GM18508 (cell line): ENCODE data around the gene APP.

ENCODE experiments used
- ATAC-seq: cut with Tn5 transposase; IDR thresholded peaks from one replicate; pipeline ENCODE4 v1.9.1; 2021; ENCODE audit warnings: moderate number of reproducible peaks; ENCODE audit not compliant: insufficient read depth, unreplicated experiment

The APP gene

DNA sequence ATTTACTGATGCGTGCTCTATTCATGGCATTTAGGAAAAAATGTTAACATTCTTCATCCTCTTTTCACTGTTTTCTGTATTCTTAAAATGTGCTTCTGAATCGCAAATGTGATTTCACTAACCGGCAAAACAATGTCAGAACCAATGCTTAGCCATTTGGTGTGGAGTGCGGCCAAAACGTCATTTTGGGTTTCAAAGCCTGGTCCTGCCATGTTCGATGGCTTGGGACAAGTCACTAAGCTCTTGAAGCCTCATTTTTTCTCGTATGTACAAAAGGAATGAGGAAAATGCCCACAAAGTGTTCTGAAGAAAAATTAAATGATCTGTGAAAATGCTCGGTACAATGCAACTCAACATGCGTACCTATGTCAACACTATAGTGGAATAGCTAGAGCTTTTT is 175.3 kb downstream of the APP start:
- no peak for ATAC-seq

- no peak for ATAC-seq
Observed at GRCh38 chr21:25994758-25995163, 175.8 kb downstream of the APP start.

- no peak for ATAC-seq
Observed at GRCh38 chr21:25988738-25989137, 181.8 kb downstream of the APP start.

GRCh38 chr21:25987531-25987930 is 183.0 kb downstream of the APP start:
- ATAC-seq = no peak

DNA sequence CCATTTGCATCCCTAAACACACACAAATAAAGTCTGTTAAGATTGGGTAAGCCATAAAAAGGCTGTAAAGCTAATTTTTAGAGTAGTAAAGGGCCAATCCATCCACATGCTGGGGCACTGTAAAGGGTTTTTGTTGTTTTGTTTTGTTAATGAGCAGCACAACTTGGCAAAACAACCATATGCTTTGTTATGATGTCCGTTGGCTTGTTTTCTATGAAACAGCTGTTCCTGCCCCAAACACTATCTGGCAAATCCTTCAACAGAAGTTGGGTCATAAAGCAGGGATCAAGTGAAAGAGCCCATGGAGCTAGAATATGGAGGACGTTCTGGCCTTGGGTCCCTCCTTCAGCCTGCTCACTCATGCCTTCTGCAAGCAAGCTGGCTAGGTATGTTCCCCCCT is 183.6 kb downstream of the APP start:
- no peak for ATAC-seq

DNA sequence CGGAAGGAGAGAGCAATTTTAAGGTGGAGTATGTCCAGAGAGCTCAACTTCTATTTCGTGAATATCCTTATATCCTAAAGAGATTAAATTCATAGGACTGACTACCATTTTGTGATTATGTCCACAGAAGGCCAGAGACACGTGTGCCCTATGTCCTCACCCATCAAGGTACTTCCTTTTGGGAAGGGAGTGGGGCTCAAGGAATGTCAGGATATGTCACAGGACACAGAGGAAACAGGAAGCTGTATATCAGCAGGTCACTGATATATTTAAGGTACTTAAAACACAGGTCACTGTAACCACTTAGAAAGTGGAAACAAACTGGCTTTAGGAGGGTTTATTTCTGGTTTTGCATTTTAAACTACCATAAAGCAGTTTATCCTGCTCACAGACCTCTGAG is 184.6 kb downstream of the APP start:
- no peak for ATAC-seq

GRCh38 chr21:25984538-25984937 is 186.0 kb downstream of the APP start:
- no peak for ATAC-seq

DNA sequence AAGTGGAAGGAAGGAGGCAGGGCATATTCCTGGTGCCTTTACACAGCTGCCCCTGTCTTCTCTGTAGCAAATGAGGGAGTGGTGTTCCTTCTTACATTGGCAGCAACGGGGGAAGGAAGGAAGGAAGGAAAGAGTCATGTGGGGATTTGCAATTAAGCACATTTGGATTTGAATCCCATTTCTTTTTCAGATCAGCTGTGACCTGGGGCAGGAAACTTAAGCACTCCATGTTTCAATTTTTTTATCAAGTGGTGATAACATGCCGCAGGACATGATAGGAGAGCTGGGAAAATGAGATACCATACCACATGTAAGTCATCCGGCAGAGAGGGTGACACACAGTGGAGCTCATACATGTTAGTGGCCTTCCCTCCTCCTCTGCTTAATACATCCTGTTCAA is 186.8 kb downstream of the APP start:
- no peak for ATAC-seq

GRCh38 chr21:25980710-25981109 is 189.9 kb downstream of the APP start:
- ATAC-seq = no peak

GRCh38 chr21:25979845-25980616 is 190.5 kb downstream of the APP start:
- ATAC-seq = no peak

- no peak for ATAC-seq
Observed at GRCh38 chr21:25977068-25977611, 193.4 kb downstream of the APP start.

- no peak for ATAC-seq
Observed at GRCh38 chr21:25974964-25975363, 195.6 kb downstream of the APP start.

DNA sequence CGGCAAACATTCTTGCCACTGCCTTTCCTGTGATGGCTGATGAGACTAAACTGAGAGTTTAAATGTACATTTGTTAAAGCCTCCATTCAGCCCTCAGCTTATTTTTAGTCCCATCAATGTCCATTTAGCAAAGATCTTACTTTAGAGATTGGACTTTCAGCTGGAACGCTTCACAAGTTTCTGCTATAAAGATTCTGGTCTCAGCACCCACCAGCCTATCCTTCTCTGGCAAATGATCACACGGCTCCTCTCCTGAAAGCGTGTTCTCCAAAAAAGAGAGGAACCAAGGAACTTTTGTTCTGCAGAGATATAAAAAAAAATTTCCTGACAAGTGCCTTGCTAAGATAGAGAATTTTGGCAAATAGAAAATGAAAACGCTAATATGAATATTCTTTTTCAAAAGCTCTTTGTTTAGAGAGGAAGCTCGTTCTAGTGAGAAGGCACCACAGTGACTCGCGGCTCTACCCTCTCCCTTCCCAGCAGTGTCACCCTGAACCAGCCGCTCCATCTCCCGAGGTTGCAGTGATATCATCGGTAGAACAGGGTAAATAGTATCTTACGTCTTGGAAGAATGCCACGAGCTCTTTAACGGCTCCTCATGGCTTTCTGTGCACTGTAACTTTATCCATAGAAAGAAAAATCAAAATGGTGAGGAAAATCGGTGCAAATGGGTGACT is 200.2 kb downstream of the APP start:
- no peak for ATAC-seq

GRCh38 chr21:25967901-25968438 is 202.6 kb downstream of the APP start:
- ATAC-seq = peak; percentile 23

DNA sequence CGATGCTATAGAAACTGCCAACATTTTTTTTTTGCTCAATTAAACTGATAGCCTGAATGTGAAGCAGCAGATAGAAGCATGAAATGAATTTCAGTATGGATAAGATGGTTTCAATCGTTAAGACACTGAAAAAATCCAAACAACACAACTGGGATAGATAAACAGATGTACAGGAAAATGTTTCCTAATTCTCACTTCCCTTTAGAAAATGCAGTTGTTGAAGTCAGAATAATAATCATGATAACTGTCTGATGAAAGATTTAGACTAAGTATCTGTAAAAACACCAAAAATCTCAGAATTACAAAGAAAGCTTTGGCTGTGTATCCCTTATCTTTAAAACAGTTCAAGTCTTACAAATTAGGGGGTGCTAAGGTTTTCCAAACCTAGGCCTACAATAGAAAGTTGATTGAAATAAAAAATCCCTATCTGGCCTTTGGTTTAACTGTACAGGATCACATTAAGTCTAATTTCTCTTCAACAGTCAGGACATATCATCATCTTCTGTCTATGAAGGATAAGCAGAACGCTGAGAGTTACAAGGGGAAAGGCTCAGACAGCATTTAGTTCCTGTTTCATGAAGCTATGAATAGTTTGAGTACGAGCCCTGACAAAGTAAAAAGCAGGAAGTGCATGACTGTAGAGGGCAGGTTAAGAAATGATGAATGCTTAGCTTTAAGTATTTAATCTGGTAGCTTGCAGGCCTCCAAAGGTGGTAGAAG is 203.2 kb downstream of the APP start:
- ATAC-seq = peak; percentile 97

DNA sequence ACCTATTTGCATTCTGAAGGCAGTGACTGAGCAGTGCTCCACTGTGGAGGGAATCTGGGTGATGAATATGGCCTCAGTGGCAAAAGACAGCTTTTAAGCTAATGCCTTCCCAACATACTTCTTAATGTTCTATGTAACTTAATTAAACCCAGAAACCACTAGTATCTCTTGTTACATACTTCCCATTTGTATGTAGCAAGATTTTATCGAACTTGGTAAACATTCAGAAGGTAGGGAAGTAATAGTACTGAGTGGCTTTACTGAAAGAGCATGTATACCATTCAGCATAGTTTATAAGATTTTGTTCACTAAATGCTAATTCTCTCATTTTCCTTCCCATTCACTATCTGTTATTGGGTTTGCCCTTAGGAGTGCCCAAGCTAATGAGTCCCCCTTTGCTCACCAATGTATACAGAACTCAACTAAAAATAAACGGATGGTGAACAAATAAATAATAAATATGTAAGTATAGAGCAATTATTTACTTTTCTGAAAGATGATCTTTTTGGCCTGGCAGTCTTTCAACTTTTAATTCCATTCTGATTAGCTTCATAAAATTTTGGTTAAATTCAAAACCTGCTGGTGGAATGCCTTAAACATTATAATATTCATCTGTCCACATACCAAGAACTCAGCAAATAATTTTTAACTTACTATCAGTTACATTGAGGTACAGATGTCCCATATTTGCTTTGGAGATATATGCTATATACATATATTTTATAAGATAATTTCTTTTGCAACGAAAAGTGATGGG is 204.4 kb downstream of the APP start:
- no peak for ATAC-seq

GRCh38 chr21:25964926-25965325 is 205.6 kb downstream of the APP start:
- ATAC-seq = no peak

- no peak for ATAC-seq
Observed at GRCh38 chr21:25964015-25964414, 206.6 kb downstream of the APP start.

DNA sequence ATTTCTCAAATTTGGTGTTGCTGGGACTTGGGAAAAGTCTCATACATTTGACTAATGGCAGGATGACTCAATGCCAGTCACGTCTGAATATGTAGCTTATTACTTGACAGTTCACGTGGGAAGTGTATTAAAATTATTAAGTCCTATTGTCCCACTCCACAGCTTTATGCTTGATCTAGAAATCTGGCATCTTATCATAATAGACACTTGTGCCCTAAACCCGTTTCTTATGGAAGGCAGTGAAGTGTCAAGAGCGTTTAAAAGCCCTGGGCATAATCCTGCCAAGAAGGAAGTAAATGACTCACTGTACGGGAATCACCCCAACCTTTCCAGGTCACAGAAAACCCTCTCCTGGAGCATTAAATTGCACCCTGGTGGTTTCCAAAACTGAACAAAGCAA is 207.4 kb downstream of the APP start:
- ATAC-seq = no peak

DNA sequence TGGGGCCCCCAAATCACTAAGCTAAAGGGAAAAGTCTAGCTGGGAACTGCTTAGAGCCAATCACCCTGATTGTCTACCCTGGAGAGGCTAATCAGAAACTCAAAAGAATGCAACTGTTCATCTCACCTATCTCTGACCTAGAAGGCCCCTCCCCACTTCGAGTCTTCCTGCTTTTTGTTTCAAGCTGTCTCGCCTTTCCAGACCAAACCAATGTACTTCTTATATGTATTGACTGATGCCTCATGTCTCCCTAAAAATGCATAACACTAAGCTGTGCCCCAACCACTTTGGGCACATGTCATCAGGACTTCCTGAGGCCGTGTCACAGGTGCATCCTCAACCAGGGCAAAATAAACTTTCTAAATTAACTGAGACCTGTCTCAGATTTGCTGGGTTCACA is 209.5 kb downstream of the APP start:
- ATAC-seq = no peak
